GM12801 (cell line): ENCODE results near the gene MED17.

Source experiments
- TF ChIP-seq, protein P1 (sequence below): IDR thresholded peaks from one replicate; pipeline ENCODE4 v1.5.1; 2011; ENCODE audit warnings: control low read depth; ENCODE audit not compliant: insufficient read length; ENCODE audit errors: extremely low read depth

Gene MED17

DNA sequence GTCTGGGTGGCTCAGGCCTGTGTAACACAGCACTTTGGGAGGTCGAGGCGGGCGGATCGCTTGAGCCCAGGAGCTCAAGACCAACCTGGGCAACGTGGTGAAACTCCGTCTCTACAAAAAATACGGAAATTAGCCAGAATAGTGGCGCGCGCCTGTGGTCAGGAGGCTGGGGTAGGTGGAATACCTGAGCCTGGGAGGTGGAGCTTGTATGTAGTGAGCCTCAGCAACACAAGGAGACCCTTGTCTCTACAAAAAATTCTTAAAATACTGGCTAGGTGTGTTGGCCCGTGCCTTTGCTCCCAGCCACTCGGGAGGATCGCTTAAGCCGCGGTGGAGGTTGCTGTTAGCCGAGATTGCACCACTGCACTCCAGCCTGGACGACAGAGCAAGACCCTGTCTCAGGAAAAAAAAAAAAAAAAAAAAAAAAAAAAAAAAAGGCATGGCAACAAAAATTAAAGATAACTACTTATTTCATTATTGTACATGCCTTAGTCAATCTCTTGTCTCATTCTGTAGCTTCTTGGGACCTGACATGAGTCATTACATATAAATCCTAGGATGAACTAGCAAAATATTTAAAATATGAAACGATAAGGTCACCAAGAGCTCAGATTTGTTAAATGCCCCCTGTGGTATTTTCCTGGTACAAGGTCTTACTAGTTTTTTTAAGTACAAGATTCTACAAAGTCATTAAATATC, 43.9 kb upstream of the MED17 start:
- TF ChIP-seq, protein P1, sequence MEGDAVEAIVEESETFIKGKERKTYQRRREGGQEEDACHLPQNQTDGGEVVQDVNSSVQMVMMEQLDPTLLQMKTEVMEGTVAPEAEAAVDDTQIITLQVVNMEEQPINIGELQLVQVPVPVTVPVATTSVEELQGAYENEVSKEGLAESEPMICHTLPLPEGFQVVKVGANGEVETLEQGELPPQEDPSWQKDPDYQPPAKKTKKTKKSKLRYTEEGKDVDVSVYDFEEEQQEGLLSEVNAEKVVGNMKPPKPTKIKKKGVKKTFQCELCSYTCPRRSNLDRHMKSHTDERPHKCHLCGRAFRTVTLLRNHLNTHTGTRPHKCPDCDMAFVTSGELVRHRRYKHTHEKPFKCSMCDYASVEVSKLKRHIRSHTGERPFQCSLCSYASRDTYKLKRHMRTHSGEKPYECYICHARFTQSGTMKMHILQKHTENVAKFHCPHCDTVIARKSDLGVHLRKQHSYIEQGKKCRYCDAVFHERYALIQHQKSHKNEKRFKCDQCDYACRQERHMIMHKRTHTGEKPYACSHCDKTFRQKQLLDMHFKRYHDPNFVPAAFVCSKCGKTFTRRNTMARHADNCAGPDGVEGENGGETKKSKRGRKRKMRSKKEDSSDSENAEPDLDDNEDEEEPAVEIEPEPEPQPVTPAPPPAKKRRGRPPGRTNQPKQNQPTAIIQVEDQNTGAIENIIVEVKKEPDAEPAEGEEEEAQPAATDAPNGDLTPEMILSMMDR: no peak

DNA sequence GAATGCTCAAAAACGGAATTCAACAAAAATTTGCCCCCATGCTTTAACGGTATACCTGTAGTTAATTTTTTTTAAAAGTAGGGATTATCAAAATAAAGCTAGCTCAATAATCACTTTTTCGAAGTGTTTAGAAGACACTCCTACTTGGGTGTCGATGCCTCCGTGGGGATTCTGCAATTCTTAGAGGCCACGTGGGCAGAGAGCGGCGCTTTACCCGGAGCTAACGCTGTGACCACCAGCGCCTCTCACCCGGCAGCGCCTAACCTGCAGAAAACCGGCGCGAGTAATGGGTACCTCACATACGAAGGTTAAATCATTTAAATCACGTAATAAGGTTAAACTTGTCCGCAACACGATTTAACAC, 43.4 kb upstream of the MED17 start:
- TF ChIP-seq, protein P1: no peak

DNA sequence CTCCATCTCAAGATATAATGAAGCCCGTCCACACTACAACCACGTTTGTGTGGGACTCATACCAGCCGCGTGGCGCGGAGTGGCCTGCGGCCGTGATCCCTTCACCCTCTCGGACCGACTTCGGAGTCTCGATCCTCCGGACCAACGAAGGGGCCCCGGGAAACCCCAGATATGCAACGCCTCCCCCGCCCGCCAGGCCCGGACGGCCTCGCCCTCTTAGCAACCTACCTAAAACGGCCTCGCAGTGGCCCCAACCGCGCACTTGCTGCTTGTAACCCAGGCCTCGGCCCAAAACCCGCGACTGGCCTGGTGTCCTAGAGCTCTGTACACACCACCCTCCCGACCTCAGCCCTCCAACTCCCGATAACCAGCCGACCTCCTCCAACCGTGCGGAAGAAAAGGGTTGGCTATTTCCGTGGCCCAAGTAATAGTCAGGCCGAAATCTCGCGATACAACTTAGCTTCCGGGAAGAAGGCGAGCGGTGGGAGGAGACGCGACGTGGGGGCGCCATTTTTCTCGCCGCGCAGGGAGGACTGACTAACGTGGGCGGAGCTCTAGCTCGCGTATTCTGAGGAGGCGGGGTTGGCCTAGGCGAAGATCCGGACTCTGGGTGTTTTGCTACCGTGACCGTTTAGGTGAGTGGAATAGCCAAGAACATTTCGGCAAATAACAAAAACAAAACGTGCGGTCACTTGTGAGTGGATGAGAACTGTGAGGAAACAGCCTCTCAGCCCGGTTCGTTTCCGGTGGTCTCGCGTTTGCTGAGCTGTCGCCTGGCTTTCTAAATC, 42.8 kb upstream of the MED17 start, which contains the start of the genes C11orf54 and TAF1D:
Gene C11orf54 (plus strand): TSS at position 579 of the 788 bp plus-strand sequence. CDS start 5,722 bp downstream, outside the sequence.
Gene TAF1D (minus strand): TSS at position 402 of the 788 bp plus-strand sequence. CDS start 2,191 bp downstream, outside the sequence.
- TF ChIP-seq, protein P1: no peak

DNA sequence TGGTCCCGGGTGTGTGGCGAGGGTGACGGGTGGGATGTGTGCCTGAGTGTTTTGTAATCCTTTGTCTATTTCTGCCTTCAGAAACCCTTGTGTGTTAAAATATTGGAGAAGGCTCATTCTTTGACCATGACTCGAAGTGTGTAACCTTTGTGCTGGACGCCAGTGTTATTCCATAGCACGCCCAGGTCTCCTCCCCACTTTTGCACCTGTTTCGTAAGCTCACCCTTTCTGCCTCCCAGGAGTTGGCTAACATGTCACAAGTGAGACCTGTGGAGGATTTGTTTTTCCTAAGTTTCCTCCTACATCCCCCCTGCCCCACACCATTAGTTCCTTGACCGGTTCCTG, 42.2 kb upstream of the MED17 start:
- TF ChIP-seq, protein P1: no peak

GRCh38 chr11:93743291-93743690, 40.8 kb upstream of the MED17 start:
- TF ChIP-seq, protein P1: no peak

DNA sequence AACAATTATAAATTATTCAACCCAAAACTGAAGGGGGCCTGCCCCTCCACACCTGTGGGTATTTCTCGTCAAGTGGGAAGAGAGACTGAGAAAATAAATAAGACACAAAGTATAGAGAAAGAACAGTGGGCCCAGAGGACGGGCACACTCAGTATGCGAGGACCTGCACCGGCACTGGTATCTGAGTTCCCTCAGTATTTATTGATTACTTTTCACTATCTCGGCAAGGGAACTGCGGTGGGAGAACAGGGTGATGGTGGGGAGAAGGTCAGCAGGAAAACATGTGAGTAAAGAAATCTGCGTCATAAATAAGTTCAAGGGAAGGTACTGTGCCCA, 39.4 kb upstream of the MED17 start:
- TF ChIP-seq, protein P1: no peak

DNA sequence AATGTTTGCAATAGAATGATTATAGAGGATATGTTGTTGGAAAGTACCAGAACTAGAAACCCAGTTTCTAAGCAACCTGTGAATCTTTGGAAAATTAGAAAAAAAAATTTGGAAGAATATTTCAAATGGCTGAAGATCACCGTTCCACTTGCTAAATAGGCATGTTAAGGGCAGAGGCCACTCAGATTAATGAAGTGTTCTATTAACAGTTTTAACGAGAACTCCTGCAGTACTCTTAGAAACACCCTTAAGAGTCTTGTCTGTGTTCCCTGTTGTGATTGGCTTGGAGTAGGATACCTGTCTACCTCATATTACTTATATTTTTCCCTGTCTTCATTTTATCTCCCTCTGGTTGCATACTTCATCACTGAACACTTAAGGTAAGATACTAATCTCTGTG, 38.0 kb upstream of the MED17 start:
- TF ChIP-seq, protein P1: no peak
